H1 (cell line): ENCODE measurements around the gene GIMD1. TPM values are rescaled to one million over a fixed set of nuclear protein-coding genes. Genes with fewer than 3 reads are reported as not detected.

Experiments
- CTCF ChIA-PET: fragments of 300-600 bp; sonication (Branson Sonifier 250); formaldehyde crosslinking; loops from one replicate; lab custom pipeline; 2021; ENCODE audit not compliant: partially characterized antibody; lab: Charles Lee
- POLR2A ChIA-PET: fragments of 300-600 bp; sonication (Branson Sonifier 250); formaldehyde crosslinking; loops from one replicate; lab custom pipeline; 2021; ENCODE audit warnings: inconsistent platforms; ENCODE audit not compliant: partially characterized antibody; lab: Charles Lee
- DNase-seq, 2 experiments: peaks; one replicate each; pipeline versions ENCODE4 v3.0.0 to v3.0.0-alpha.2; 2010 to 2022; ENCODE audit warnings: low spot score in 2 of 2, low read depth in 1 of 2, mixed read lengths in 1 of 2
- FAIRE-seq: peaks from 2 replicates; lab custom pipeline; 2011; peaks lifted over from hg19 to GRCh38; lab: Jason Lieb, UNC
- H2AFZ ChIP-seq: 2 replicates; pipeline ENCODE4 v1.8.1; 2012; ENCODE audit warnings: low read length, inconsistent platforms
- H2AK5ac ChIP-seq: 2 replicates; pipeline ENCODE4 v1.6.1; 2013; ENCODE audit warnings: low read depth, low read length
- H2BK120ac ChIP-seq: replicated peaks from 2 replicates; pipeline ENCODE3; 2013; ENCODE audit warnings: low read depth, low read length, inconsistent platforms
- H2BK12ac ChIP-seq: 2 replicates; pipeline ENCODE4 v1.6.1; 2013; ENCODE audit warnings: low read depth, low read length
- H2BK15ac ChIP-seq: 2 replicates; pipeline ENCODE4 v1.6.1; 2013; ENCODE audit warnings: low read length
- H2BK20ac ChIP-seq: 2 replicates; pipeline ENCODE4 v1.6.1; 2013; ENCODE audit warnings: low read length
- H2BK5ac ChIP-seq: 2 replicates; pipeline ENCODE4 v1.6.1; 2013; ENCODE audit warnings: low read depth, low read length
- H3K14ac ChIP-seq: 2 replicates; pipeline ENCODE4 v1.6.1; 2013; ENCODE audit warnings: inconsistent platforms; ENCODE audit not compliant: insufficient read length
- H3K18ac ChIP-seq: 2 replicates; pipeline ENCODE4 v1.6.1; 2013; ENCODE audit warnings: low read length; ENCODE audit errors: extremely low read depth
- H3K23ac ChIP-seq: 2 replicates; pipeline ENCODE4 v1.6.1; 2013; ENCODE audit warnings: inconsistent platforms; ENCODE audit not compliant: insufficient read length
- H3K23me2 ChIP-seq: 2 replicates; pipeline ENCODE4 v1.6.1; 2013; ENCODE audit warnings: low read depth, low read length
- H3K27ac ChIP-seq: 2 replicates; pipeline ENCODE4 v1.6.1; 2011; ENCODE audit warnings: low read depth, low read length, inconsistent platforms
- H3K27me3 ChIP-seq, 4 experiments: replicated peaks in 1 of 4; 1 replicate in 1 of 4; 2 replicates in 3 of 4; pipeline versions ENCODE4 v1.6.1 to v1.8.1; 2011 to 2013; ENCODE audit warnings: low read length in 3 of 4, mild to moderate bottlenecking in 3 of 4, inconsistent platforms in 2 of 4, mixed read lengths in 2 of 4, moderate library complexity in 1 of 4; ENCODE audit not compliant: control insufficient read depth in 3 of 4, insufficient read depth in 3 of 4; ENCODE audit errors: extremely low read depth in 1 of 4
- H3K36me3 ChIP-seq, 4 experiments: 2 replicates each; pipeline versions ENCODE4 v1.6.1 to v1.8.1; 2011 to 2013; ENCODE audit warnings: mild to moderate bottlenecking in 4 of 4, low read length in 3 of 4, moderate library complexity in 2 of 4, control low read depth in 1 of 4, inconsistent platforms in 1 of 4; ENCODE audit not compliant: insufficient read depth in 4 of 4, control insufficient read depth in 2 of 4
- H3K4ac ChIP-seq: replicated peaks from 2 replicates; pipeline ENCODE3; 2013; ENCODE audit warnings: low read length, low read depth, mixed read lengths, inconsistent platforms; ENCODE audit not compliant: insufficient read length
- H3K4me1 ChIP-seq, 4 experiments: replicated peaks in 1 of 4; 1 replicate in 1 of 4; 2 replicates in 3 of 4; pipeline versions ENCODE4 v1.6.1 to v1.8.1; 2011 to 2013; ENCODE audit warnings: low read length in 3 of 4, inconsistent platforms in 2 of 4, mixed read lengths in 1 of 4; ENCODE audit not compliant: insufficient read depth in 4 of 4, control insufficient read depth in 3 of 4
- H3K4me2 ChIP-seq, 2 experiments: 2 replicates each; pipeline versions ENCODE4 v1.6.1 to v1.8.1; 2011 to 2013; ENCODE audit warnings: low read depth in 2 of 2, low read length in 2 of 2, control low read depth in 1 of 2, inconsistent platforms in 1 of 2, mild to moderate bottlenecking in 1 of 2; ENCODE audit not compliant: insufficient read depth in 1 of 2
- H3K4me3 ChIP-seq, 4 experiments: fragments of 200-600, 300-600 bp in 1 of 4; sonication (generic), shearing (Covaris generic), sonication (Bioruptor Twin) in 1 of 4; 2 replicates each; pipeline versions ENCODE4 v1.5.1 to v1.8.1; 2011 to 2016; ENCODE audit warnings: low read length in 4 of 4, low read depth in 3 of 4, control low read depth in 2 of 4, inconsistent platforms in 2 of 4, mild to moderate bottlenecking in 2 of 4, mixed read lengths in 1 of 4, moderate library complexity in 1 of 4; ENCODE audit not compliant: insufficient read depth in 2 of 4; ENCODE audit errors: extremely low read depth in 1 of 4
- H3K56ac ChIP-seq: replicated peaks from 2 replicates; pipeline ENCODE3; 2013; ENCODE audit warnings: low read depth, mild to moderate bottlenecking, mixed read lengths, low read length, inconsistent platforms; ENCODE audit not compliant: insufficient read length
- H3K79me1 ChIP-seq: 2 replicates; pipeline ENCODE4 v1.6.1; 2013; ENCODE audit warnings: low read depth, low read length, control low read depth
- H3K79me2 ChIP-seq, 2 experiments: 2 replicates each; pipeline versions ENCODE4 v1.6.1 to v1.8.1; 2012 to 2013; ENCODE audit warnings: low read length in 2 of 2, mild to moderate bottlenecking in 2 of 2, inconsistent platforms in 1 of 2; ENCODE audit not compliant: insufficient read depth in 2 of 2, control insufficient read depth in 1 of 2
- H3K9ac ChIP-seq, 4 experiments: replicated peaks in 1 of 4; 1 replicate in 1 of 4; 2 replicates in 3 of 4; pipeline versions ENCODE4 v1.6.1 to v1.8.1; 2011 to 2013; ENCODE audit warnings: low read depth in 3 of 4, low read length in 3 of 4, control low read depth in 2 of 4, mild to moderate bottlenecking in 2 of 4, moderate library complexity in 2 of 4, inconsistent platforms in 1 of 4; ENCODE audit errors: extremely low read depth in 1 of 4
- H3K9me3 ChIP-seq, 2 experiments: 2 replicates each; pipeline versions ENCODE4 v1.6.1 to v1.8.1; 2012 to 2013; ENCODE audit warnings: mild to moderate bottlenecking in 2 of 2, moderate library complexity in 2 of 2, control low read depth in 1 of 2, inconsistent platforms in 1 of 2, low read depth in 1 of 2, low read length in 1 of 2, mixed read lengths in 1 of 2; ENCODE audit not compliant: insufficient read depth in 2 of 2
- H4K20me1 ChIP-seq, 2 experiments: replicated peaks in 1 of 2; 2 replicates each; pipeline versions ENCODE3 to v1.8.1; 2011 to 2013; ENCODE audit warnings: inconsistent platforms in 2 of 2, low read length in 2 of 2, mild to moderate bottlenecking in 1 of 2; ENCODE audit not compliant: insufficient read depth in 2 of 2, control insufficient read depth in 1 of 2
- H4K5ac ChIP-seq: 2 replicates; pipeline ENCODE4 v1.6.1; 2013; ENCODE audit warnings: low read length, low read depth, mixed read lengths, inconsistent platforms; ENCODE audit not compliant: insufficient read length
- H4K8ac ChIP-seq: 2 replicates; pipeline ENCODE4 v1.8.0; 2013; ENCODE audit warnings: mild to moderate bottlenecking, moderate library complexity, low read length, inconsistent platforms; ENCODE audit not compliant: insufficient read depth; ENCODE audit errors: extremely low read depth
- H4K91ac ChIP-seq: replicated peaks from 2 replicates; pipeline ENCODE3; 2013; ENCODE audit warnings: low read length, mixed read lengths, inconsistent platforms; ENCODE audit not compliant: insufficient read length
- CBX5 ChIP-seq: fragments of 300-800, 300-1000 bp; sonication (generic); IDR thresholded peaks from 2 replicates; pipeline ENCODE4 v1.7.1; 2016; ENCODE audit warnings: antibody characterized with exemption, low read length, low read depth
- CBX8 ChIP-seq: fragments of 300-800, 300-1000 bp; sonication (generic); IDR thresholded peaks from 2 replicates; pipeline ENCODE4 v1.7.1; 2016; ENCODE audit warnings: low read depth, low read length, borderline replicate concordance
- MAX ChIP-seq: IDR thresholded peaks from 2 replicates; pipeline ENCODE4 v1.6.1; 2012; ENCODE audit warnings: inconsistent platforms
- RFX5 ChIP-seq: IDR thresholded peaks from 2 replicates; pipeline ENCODE4 v1.6.1; 2011; ENCODE audit warnings: low read depth, low read length, improper control_type of control experiment, borderline replicate concordance
- RXRA ChIP-seq: IDR thresholded peaks from 2 replicates; pipeline ENCODE4 v1.6.1; 2011; ENCODE audit warnings: low read depth, mild to moderate bottlenecking, low read length, moderate library complexity; ENCODE audit not compliant: insufficient read depth
- SIN3A ChIP-seq, 2 experiments: IDR thresholded peaks in 1 of 2; conservative IDR thresholded peaks in 1 of 2; 2 replicates each; pipeline ENCODE4 v1.6.1; 2011 to 2012; ENCODE audit warnings: low read length in 2 of 2, improper control_type of control experiment in 1 of 2, low read depth in 1 of 2, mild to moderate bottlenecking in 1 of 2
- TEAD4 ChIP-seq: IDR thresholded peaks from 2 replicates; pipeline ENCODE4 v1.6.1; 2012; ENCODE audit warnings: low read depth, low read length, inconsistent platforms, mixed read lengths
- YY1 ChIP-seq: IDR thresholded peaks from 2 replicates; pipeline ENCODE4 v1.6.1; 2011; ENCODE audit warnings: low read depth, mild to moderate bottlenecking, low read length
- polyA plus RNA-seq, 7 experiments: library from polyadenylated mRNA; depleted of rRNA in 3 of 7; stranded (reverse) in 5 of 7; unstranded in 2 of 7; fragments of >200 nt in 5 of 7; fragments of 200-250 nt in 2 of 7; gene quantifications; 1 replicate in 5 of 7; 2 replicates in 1 of 7; 4 replicates in 1 of 7; pipeline versions ENCODE4 v1.2.1 to v1.2.3, GENCODE V29; 2011 to 2013; ENCODE audit warnings: missing spikeins in 2 of 7, mixed read lengths in 2 of 7
- total RNA-seq: library from RNA; stranded (reverse); fragmentation: NEBNext Ultra II Directional; extraction: Animal tissue kit (Norgen Biotek cat#: 25700); gene quantifications from 2 replicates; pipeline ENCODE4 v1.2.1, GENCODE V29; 2021
- TF ChIP-seq, protein P1 (sequence below): IDR thresholded peaks from 2 replicates; pipeline ENCODE4 v1.6.1; 2011; ENCODE audit warnings: low read length, improper control_type of control experiment

GIMD1 gene
- total and polyA plus RNA-seq, 2 of the 8 experiments (the other 6 are each of a cell fraction or from before 2014, with no cell fraction given): not detected

GRCh38 chr4:106351016-106351415 is 17.6 kb downstream of the GIMD1 start:
- Histone ChIP-seq H2BK15ac (no peak overlapping the region), H2BK20ac (no peak overlapping the region), H4K8ac (no peak overlapping the region), H3K56ac (peak overlapping the region; percentile 44), H2AFZ (no peak overlapping the region), H3K4me2 (no peak overlapping the region), H2BK12ac (no peak overlapping the region), H3K23me2 (no peaks in the 10 kb centered on the region; the same call in 1 of the 2 replicates), H3K27ac (no peak overlapping the region), H4K20me1 (no peaks in the 10 kb centered on the region), H3K9ac (no peak overlapping the region), H2BK5ac (no peak overlapping the region), H2AK5ac (no peak overlapping the region), H3K4ac (no peak overlapping the region), H3K23ac (no peak overlapping the region), H4K5ac (no peak overlapping the region), H3K79me1 (no peaks in the 10 kb centered on the region), H3K4me3 (no peak overlapping the region), H3K18ac (no peak overlapping the region), H3K36me3 (peaks cover 0 to 8% (median 0%) of the 10 kb centered on the region in 4 experiments; a peak in 3 of 8 replicates), H3K27me3 (no peaks in the 10 kb centered on the region), H3K79me2 (no peaks in the 10 kb centered on the region), H2BK120ac (no peak overlapping the region), H4K91ac (no peak overlapping the region), H3K4me1 (no peaks in the 10 kb centered on the region), H3K9me3 (no peaks in the 10 kb centered on the region), H3K14ac (no peak overlapping the region)
- no peak for TF ChIP-seq TEAD4
- no peak for TF ChIP-seq CBX8
- TF ChIP-seq CBX5: no peak
- TF ChIP-seq, protein P1, sequence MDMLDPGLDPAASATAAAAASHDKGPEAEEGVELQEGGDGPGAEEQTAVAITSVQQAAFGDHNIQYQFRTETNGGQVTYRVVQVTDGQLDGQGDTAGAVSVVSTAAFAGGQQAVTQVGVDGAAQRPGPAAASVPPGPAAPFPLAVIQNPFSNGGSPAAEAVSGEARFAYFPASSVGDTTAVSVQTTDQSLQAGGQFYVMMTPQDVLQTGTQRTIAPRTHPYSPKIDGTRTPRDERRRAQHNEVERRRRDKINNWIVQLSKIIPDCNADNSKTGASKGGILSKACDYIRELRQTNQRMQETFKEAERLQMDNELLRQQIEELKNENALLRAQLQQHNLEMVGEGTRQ: no peak
- no peak for TF ChIP-seq YY1
- no peak for TF ChIP-seq RFX5
- TF ChIP-seq SIN3A (conservative IDR thresholded peaks at IDR 0.05 in 1 of 2, IDR thresholded peaks at IDR 0.05 in 1 of 2; ENCODE audit: low read depth in 1 of 2, low read length in 2 of 2): no peak
- no peak for TF ChIP-seq RXRA
- no peak for TF ChIP-seq MAX
- CTCF ChIA-PET: interaction anchor here (0.8 to 1.5 kb wide), 2 partner anchors 19 to 179 kb away, joined by 3 to 6 read pairs; no protein-coding TSS in a partner anchor
- DNase-seq (no peak), FAIRE-seq (no peak)
- POLR2A ChIA-PET: no interaction called here
